Nephron (organoid): Measurements from ENCODE around the gene METAP1.
A peak's percentile ranks its signal among the peaks of the same experiment; 100 is the strongest.

Experiments used
- H3K27ac Mint-ChIP-seq, 3 experiments: 2 replicates each; pipeline ENCODE4 v1.8.0; 2020; ENCODE audit warnings: mixed read lengths in 3 of 3, mild to moderate bottlenecking in 2 of 3, moderate library complexity in 1 of 3
- H3K27me3 Mint-ChIP-seq: 2 replicates; pipeline ENCODE4 v1.8.0; 2021; ENCODE audit warnings: low read depth, mild to moderate bottlenecking, moderate library complexity, mixed read lengths
- H3K36me3 Mint-ChIP-seq: 2 replicates; pipeline ENCODE4 v1.8.0; 2020; ENCODE audit warnings: low read depth, mixed read lengths
- H3K4me1 Mint-ChIP-seq: 2 replicates; pipeline ENCODE4 v1.8.0; 2020; ENCODE audit warnings: mixed read lengths
- H3K4me3 Mint-ChIP-seq, 3 experiments: 2 replicates each; pipeline ENCODE4 v1.8.0; 2020; ENCODE audit warnings: mild to moderate bottlenecking in 3 of 3, mixed read lengths in 3 of 3, moderate library complexity in 2 of 3
- H3K9me3 Mint-ChIP-seq: 2 replicates; pipeline ENCODE4 v1.8.0; 2020; ENCODE audit warnings: mixed read lengths
- TF ChIP-seq, protein P1 (sequence below), 3 experiments: fragments of 200-600 bp; sonication (generic); IDR thresholded peaks; one replicate each; pipeline ENCODE4 v1.5.0; 2021; ENCODE audit warnings: antibody characterized with exemption in 3 of 3; ENCODE audit not compliant: unreplicated experiment in 3 of 3

METAP1 gene

GRCh38 chr4:98959411-98959810 lies 36.1 kb upstream of the METAP1 start:
- Mint-ChIP-seq H3K4me1 (peaks cover 6% of the 10 kb centered on the region), H3K36me3 (no peaks in the 10 kb centered on the region), H3K4me3 (no peak overlapping the region), H3K27ac (no peak overlapping the region), H3K27me3 (no peaks in the 10 kb centered on the region), H3K9me3 (no peaks in the 10 kb centered on the region)
- TF ChIP-seq, protein P1, sequence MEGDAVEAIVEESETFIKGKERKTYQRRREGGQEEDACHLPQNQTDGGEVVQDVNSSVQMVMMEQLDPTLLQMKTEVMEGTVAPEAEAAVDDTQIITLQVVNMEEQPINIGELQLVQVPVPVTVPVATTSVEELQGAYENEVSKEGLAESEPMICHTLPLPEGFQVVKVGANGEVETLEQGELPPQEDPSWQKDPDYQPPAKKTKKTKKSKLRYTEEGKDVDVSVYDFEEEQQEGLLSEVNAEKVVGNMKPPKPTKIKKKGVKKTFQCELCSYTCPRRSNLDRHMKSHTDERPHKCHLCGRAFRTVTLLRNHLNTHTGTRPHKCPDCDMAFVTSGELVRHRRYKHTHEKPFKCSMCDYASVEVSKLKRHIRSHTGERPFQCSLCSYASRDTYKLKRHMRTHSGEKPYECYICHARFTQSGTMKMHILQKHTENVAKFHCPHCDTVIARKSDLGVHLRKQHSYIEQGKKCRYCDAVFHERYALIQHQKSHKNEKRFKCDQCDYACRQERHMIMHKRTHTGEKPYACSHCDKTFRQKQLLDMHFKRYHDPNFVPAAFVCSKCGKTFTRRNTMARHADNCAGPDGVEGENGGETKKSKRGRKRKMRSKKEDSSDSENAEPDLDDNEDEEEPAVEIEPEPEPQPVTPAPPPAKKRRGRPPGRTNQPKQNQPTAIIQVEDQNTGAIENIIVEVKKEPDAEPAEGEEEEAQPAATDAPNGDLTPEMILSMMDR (IDR thresholded peaks at IDR 0.05; ENCODE audit: unreplicated experiment in 3 of 3) = no peak

- H3K36me3 Mint-ChIP-seq = no peaks in the 10 kb centered on the region
Observed at GRCh38 chr4:98961770-98962169, 33.8 kb upstream of the METAP1 start.

DNA sequence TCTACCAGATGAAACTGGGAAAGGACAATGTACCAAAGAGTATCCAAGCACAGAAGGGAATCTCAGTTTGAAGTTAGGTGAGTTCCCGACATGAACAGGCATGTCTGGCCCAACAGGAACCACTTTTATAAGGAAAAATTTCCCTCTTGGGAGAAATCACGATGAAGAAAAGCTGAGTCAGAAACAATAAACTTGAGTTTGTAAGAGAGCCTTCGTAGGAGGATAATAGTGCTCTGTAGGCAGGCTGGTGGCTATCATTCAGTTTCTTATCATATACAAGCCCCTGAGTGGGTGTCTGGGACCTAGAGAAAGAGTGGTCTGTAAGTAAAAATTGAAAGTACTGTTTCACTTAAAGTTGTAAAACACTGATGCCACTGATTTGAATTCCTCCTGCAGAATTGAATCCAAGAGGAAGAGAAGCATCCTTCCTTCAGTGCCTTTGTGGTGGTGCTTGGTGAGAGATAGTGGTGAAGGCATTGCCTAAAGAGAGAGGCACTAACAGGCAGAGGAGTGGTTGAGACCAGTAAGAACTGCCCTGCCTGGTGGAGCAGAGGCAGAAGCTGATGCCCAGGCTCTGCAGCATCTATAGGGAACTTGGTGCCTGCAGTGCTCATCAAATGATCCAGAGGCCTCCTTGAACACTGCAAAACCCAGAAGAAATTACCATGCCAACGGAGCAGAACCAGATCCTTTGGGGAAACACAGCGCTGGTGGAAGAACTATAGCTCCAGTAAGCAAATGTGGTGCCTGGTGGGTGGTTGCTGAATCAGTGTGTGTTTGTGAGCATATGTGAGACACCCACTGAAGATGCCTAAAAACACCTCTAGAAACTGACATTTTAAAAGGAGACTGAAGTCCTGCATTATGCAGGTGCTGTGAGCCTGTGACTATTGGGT lies 31.7 kb upstream of the METAP1 start:
- Mint-ChIP-seq H3K27me3 (no peaks in the 10 kb centered on the region), H3K36me3 (no peaks in the 10 kb centered on the region), H3K4me1 (peaks cover 6% of the 10 kb centered on the region), H3K27ac (peak overlapping the region in 2 of 3 experiments; percentile 17 to 30), H3K9me3 (no peaks in the 10 kb centered on the region), H3K4me3 (no peak overlapping the region)
- TF ChIP-seq, protein P1 (IDR thresholded peaks at IDR 0.05; ENCODE audit: unreplicated experiment in 3 of 3) = no peak

More at GRCh38 chr4:98961770-98962169, 33.8 kb upstream of the METAP1 start:
- peaks cover 6% of the 10 kb centered on the region for H3K4me1 Mint-ChIP-seq
- no peak overlapping the region for H3K4me3 Mint-ChIP-seq
- no peak overlapping the region for H3K27ac Mint-ChIP-seq
- TF ChIP-seq, protein P1 (IDR thresholded peaks at IDR 0.05; ENCODE audit: unreplicated experiment in 3 of 3) = no peak
- H3K27me3 Mint-ChIP-seq = no peaks in the 10 kb centered on the region
- H3K9me3 Mint-ChIP-seq = no peaks in the 10 kb centered on the region

DNA sequence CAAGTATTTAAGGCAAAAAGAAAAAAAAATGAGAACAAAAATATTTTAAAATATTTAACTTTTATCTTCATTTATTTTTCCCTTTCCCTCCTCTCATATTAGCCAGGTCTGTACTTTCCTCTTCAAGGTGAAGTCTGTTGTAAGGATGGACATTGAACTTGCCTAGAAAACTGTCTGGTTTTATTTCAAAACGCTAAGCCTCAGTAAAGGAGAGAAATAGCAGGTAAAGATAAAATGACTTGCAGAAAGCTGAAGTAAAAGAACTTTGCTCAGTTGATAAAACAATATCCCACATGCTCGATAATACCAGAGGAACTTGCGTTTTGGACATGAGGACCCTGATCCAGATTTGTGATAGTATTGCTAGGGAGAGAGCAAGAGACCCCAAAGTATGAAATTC lies 28.6 kb upstream of the METAP1 start:
- Mint-ChIP-seq H3K9me3 (no peaks in the 10 kb centered on the region), H3K27ac (no peak overlapping the region), H3K4me3 (no peak overlapping the region), H3K36me3 (no peaks in the 10 kb centered on the region), H3K4me1 (peaks cover 11% of the 10 kb centered on the region), H3K27me3 (no peaks in the 10 kb centered on the region)
- TF ChIP-seq, protein P1 (IDR thresholded peaks at IDR 0.05; ENCODE audit: unreplicated experiment in 3 of 3) = no peak

DNA sequence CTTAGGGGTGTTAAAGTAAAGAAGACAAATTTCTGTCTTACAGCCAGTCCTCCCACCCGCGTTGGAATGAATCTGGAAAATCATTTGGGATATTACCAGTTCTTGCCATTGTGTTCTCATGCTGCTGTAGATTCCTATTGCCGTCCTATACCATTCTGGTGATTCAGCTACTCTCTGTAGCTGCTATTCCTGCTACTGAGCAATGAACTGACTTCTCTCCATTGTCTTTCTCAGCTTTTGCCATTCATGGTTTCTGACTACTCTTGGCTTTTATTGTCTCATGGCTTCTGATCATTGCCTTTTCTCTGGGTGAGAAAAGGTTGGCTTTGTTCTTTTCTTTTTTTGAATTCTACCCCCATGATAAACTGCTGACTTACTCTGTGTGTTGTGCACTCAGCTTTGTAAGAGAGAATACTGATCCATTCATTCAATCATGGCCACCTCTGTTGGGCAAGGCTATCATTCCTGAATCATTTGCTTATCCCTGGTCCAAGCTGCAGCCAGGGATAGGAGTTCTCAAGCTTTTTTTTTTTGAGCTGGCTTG lies 27.7 kb upstream of the METAP1 start:
- TF ChIP-seq, protein P1 (IDR thresholded peaks at IDR 0.05; ENCODE audit: unreplicated experiment in 3 of 3) = no peak
- Mint-ChIP-seq H3K27me3 (no peaks in the 10 kb centered on the region), H3K4me1 (peaks cover 11% of the 10 kb centered on the region), H3K9me3 (no peaks in the 10 kb centered on the region), H3K36me3 (no peaks in the 10 kb centered on the region), H3K4me3 (no peak overlapping the region), H3K27ac (no peak overlapping the region)
